IMR-90 (cell line): ENCODE data around the gene CCDC116. TPM values are rescaled to one million over a fixed set of nuclear protein-coding genes. Genes with fewer than 3 reads are reported as not detected.

ENCODE experiments used
- ATAC-seq: fragments of 200-7000 bp; cut with Tn5 transposase; 2 replicates; pipeline ENCODE4 v1.9.1; 2020; ENCODE audit warnings: low read depth, mild to moderate bottlenecking, moderate library complexity
- BruUV-seq: library from RNA; stranded (reverse); fragments of 400-500 nt; replicated peaks from 2 replicates; lab custom pipeline; 2021; lab: Mats Ljungman, UMichigan
- CTCF ChIA-PET: fragments of 300-600 bp; formaldehyde crosslinking; extraction: SDS; loops from one replicate; lab custom pipeline; 2021; ENCODE audit warnings: antibody characterized with exemption; lab: Yijun Ruan, JAX
- POLR2A ChIA-PET: fragments of 300-600 bp; sonication (Branson Sonifier 250); formaldehyde crosslinking; loops from one replicate; lab custom pipeline; 2022; ENCODE audit warnings: antibody characterized with exemption; ENCODE audit not compliant: unreplicated experiment; lab: Charles Lee
- DNase-seq: peaks from one replicate; pipeline ENCODE4 v3.0.0; 2013
- H2AFZ ChIP-seq: replicated peaks from 2 replicates; pipeline ENCODE3; 2013; ENCODE audit warnings: low read length, mild to moderate bottlenecking; ENCODE audit not compliant: poor library complexity
- H2AK5ac ChIP-seq: 2 replicates; pipeline ENCODE4 v1.6.1; 2013; ENCODE audit warnings: low read depth, low read length, inconsistent platforms
- H2AK9ac ChIP-seq: replicated peaks from 2 replicates; pipeline ENCODE3; 2013; ENCODE audit warnings: mild to moderate bottlenecking, low read depth, low read length, moderate library complexity; ENCODE audit not compliant: poor library complexity
- H2BK120ac ChIP-seq: 2 replicates; pipeline ENCODE4 v1.6.1; 2013; ENCODE audit warnings: low read depth, low read length, inconsistent platforms
- H2BK15ac ChIP-seq: 3 replicates; pipeline ENCODE4 v1.6.1; 2013; ENCODE audit warnings: low read depth, low read length, inconsistent platforms
- H2BK20ac ChIP-seq: 2 replicates; pipeline ENCODE4 v1.6.1; 2013; ENCODE audit warnings: low read depth, mild to moderate bottlenecking, inconsistent platforms, low read length, moderate library complexity
- H2BK5ac ChIP-seq: 2 replicates; pipeline ENCODE4 v1.6.1; 2013; ENCODE audit warnings: mild to moderate bottlenecking, low read depth, low read length, inconsistent platforms; ENCODE audit not compliant: poor library complexity, severe bottlenecking
- H3K14ac ChIP-seq: replicated peaks from 2 replicates; pipeline ENCODE4 v1.6.1; 2013; ENCODE audit warnings: low read depth, low read length, inconsistent platforms
- H3K18ac ChIP-seq: 2 replicates; pipeline ENCODE4 v1.6.1; 2013; ENCODE audit warnings: low read depth, low read length, control low read depth
- H3K23ac ChIP-seq: 2 replicates; pipeline ENCODE4 v1.6.1; 2013; ENCODE audit warnings: low read depth, low read length, inconsistent platforms
- H3K27ac ChIP-seq: 2 replicates; pipeline ENCODE4 v1.5.1; 2013; ENCODE audit warnings: mild to moderate bottlenecking, control low read depth, low read length; ENCODE audit not compliant: insufficient read depth
- H3K27me3 ChIP-seq: 2 replicates; pipeline ENCODE4 v1.6.1; 2013; ENCODE audit warnings: low read length; ENCODE audit not compliant: control insufficient read depth, insufficient read depth
- H3K36me3 ChIP-seq: 2 replicates; pipeline ENCODE4 v1.6.1; 2013; ENCODE audit warnings: low read length, mixed read lengths; ENCODE audit not compliant: control insufficient read depth, insufficient read depth
- H3K4ac ChIP-seq: 2 replicates; pipeline ENCODE4 v1.6.1; 2013; ENCODE audit warnings: low read depth, low read length, inconsistent platforms
- H3K4me1 ChIP-seq: 2 replicates; pipeline ENCODE4 v1.6.1; 2013; ENCODE audit warnings: low read length, mixed read lengths; ENCODE audit not compliant: control insufficient read depth, insufficient read depth
- H3K4me2 ChIP-seq: 2 replicates; pipeline ENCODE4 v1.6.1; 2013; ENCODE audit warnings: low read depth, mild to moderate bottlenecking, control low read depth, low read length, moderate library complexity
- H3K4me3 ChIP-seq: 2 replicates; pipeline ENCODE4 v1.5.1; 2013; ENCODE audit warnings: low read depth, mild to moderate bottlenecking, control low read depth, low read length, moderate library complexity; ENCODE audit not compliant: insufficient read depth
- H3K56ac ChIP-seq: 2 replicates; pipeline ENCODE4 v1.6.1; 2013; ENCODE audit warnings: low read length, inconsistent platforms; ENCODE audit not compliant: insufficient read depth; ENCODE audit errors: extremely low read depth
- H3K79me1 ChIP-seq, 2 experiments: 2 replicates each; pipeline ENCODE4 v1.6.1; 2013; ENCODE audit warnings: low read length in 2 of 2, inconsistent platforms in 1 of 2, low read depth in 1 of 2
- H3K9ac ChIP-seq: 2 replicates; pipeline ENCODE4 v1.6.1; 2013; ENCODE audit warnings: low read depth, low read length, control low read depth
- H3K9me1 ChIP-seq: 2 replicates; pipeline ENCODE4 v1.6.1; 2013; ENCODE audit warnings: low read length, inconsistent platforms; ENCODE audit not compliant: insufficient read depth
- H3K9me3 ChIP-seq: 2 replicates; pipeline ENCODE4 v1.6.1; 2013; ENCODE audit warnings: low read length; ENCODE audit not compliant: control insufficient read depth, insufficient read depth
- H4K20me1 ChIP-seq: 2 replicates; pipeline ENCODE4 v1.6.1; 2013; ENCODE audit warnings: low read length, inconsistent platforms; ENCODE audit not compliant: insufficient read depth
- H4K5ac ChIP-seq: 2 replicates; pipeline ENCODE4 v1.6.1; 2013; ENCODE audit warnings: mild to moderate bottlenecking, low read depth, low read length, control low read depth
- H4K8ac ChIP-seq, 2 experiments: 2 replicates each; pipeline ENCODE4 v1.6.1; 2013; ENCODE audit warnings: low read depth in 2 of 2, low read length in 2 of 2, control low read depth in 1 of 2, inconsistent platforms in 1 of 2
- H4K91ac ChIP-seq: 2 replicates; pipeline ENCODE4 v1.6.1; 2013; ENCODE audit warnings: low read depth, low read length, inconsistent platforms; ENCODE audit not compliant: insufficient read depth
- CEBPB ChIP-seq: IDR thresholded peaks from 2 replicates; pipeline ENCODE4 v1.6.1; 2012; ENCODE audit warnings: low read depth, low read length, improper control_type of control experiment
- CHD1 ChIP-seq: IDR thresholded peaks from 2 replicates; pipeline ENCODE4 v1.6.1; 2012; ENCODE audit warnings: low read depth, low read length, improper control_type of control experiment
- SMC3 ChIP-seq: fragments of 150-350 bp; IDR thresholded peaks from 2 replicates; pipeline ENCODE4 v1.6.1; 2016; ENCODE audit warnings: low read depth, mild to moderate bottlenecking, antibody characterized with exemption, low read length, moderate library complexity
- WGBS, 2 experiments: methylation state at CpG; one replicate each; pipeline versions ENCODE4 v1.1.5 to v1.1.7; 2013; ENCODE audit warnings: missing lambda C conversion rate in 2 of 2; ENCODE audit not compliant: insufficient read length in 1 of 2; ENCODE audit errors: extremely low coverage in 2 of 2; 5-methylcytosine and 5-hydroxymethylcytosine counted together
- dilution Hi-C: fragments of 300-500 bp; cut with HindIII; formaldehyde crosslinking; loops from one replicate; pipeline ENCODE4 v1.14.3; 2018; ENCODE audit warnings: low sequenced_read_pairs; ENCODE audit not compliant: unreplicated experiment
- in situ Hi-C: fragments of 300-500 bp; cut with MboI; formaldehyde crosslinking; loops from 3 replicates; pipeline ENCODE4 v1.14.3; 2019; ENCODE audit warnings: low sequenced_read_pairs, inconsistent platforms, mixed read lengths
- intact Hi-C: fragments of 100-400 bp; cut with micrococcal nuclease; formaldehyde crosslinking; loops from 2 replicates; pipeline ENCODE4 v1.10.0; 2022
- polyA plus RNA-seq, 3 experiments: library from polyadenylated mRNA; depleted of rRNA; stranded (reverse); fragments of >200 nt; gene quantifications; 2 replicates each; pipeline ENCODE4 v1.2.3, GENCODE V29; 2012; ENCODE audit warnings: low replicate concordance in 1 of 3
- total RNA-seq: library from RNA; depleted of rRNA; stranded (reverse); fragments of >200 nt; gene quantifications from 2 replicates; pipeline ENCODE4 v1.2.3, GENCODE V29; 2012

Gene CCDC116
- total and polyA plus RNA-seq, 2 of the 4 experiments (the other 2 are of a cell fraction), result under 0.01 to 0.27 TPM

DNA sequence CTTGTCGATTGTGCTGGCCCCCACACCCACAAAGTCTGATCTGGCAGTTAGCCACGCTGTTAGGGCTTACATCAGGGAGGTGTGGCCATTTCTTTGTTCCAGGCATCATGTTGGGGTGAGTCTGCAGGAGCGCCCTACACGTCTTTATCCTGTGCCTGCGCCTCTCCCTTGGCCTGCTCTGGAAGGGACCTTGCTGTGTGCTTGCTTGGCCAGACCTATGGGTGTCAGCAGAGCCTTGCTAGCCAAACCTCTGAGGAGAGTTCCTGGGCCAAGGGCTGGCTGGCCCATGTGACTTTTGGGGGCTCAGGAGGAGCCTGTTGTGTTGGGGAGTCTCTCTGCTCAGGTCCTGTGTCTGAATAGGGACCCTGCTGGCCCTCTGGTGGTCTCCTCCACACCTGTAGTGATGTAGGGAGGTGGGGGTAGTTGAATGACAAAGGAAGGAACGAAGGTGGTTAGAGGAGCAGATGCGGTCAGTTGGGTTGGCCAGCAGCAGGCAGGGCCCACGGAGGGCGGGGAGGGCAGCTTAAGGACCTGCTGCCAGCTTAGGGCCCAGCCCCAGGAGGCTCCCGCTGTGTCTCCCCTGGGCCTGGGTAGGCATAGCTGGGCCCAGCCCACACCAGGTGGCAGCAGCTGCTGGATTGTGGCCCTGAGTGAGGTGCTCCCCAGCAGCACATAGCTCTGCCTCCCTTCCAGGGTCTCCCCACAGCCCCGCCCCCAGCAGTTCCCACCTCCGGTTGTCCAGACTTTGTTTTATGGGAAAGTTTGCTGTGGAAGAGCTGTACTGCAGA lies 41.2 kb downstream of the CCDC116 start:
- Histone ChIP-seq H2BK120ac (no peak overlapping the region), H2BK15ac (no peak overlapping the region), H3K9me1 (peaks cover 4% of the 10 kb centered on the region), H3K79me1 (peaks cover 20 to 28% of the 10 kb centered on the region in 2 experiments), H4K20me1 (no peaks in the 10 kb centered on the region; the same call in 1 of the 2 replicates), H3K4me1 (no peaks in the 10 kb centered on the region), H3K56ac (no peak overlapping the region), H3K23ac (no peak overlapping the region), H2AK5ac (no peak overlapping the region), H3K36me3 (peaks cover 45% of the 10 kb centered on the region), H2AFZ (no peak overlapping the region), H3K9ac (no peak overlapping the region), H2AK9ac (no peak overlapping the region), H3K27ac (no peak overlapping the region), H3K9me3 (no peaks in the 10 kb centered on the region), H2BK20ac (no peak overlapping the region), H3K27me3 (no peaks in the 10 kb centered on the region), H3K4me2 (no peak overlapping the region), H4K5ac (no peak overlapping the region), H3K18ac (no peak overlapping the region), H3K14ac (no peak overlapping the region), H3K4me3 (no peak overlapping the region), H3K4ac (no peak overlapping the region), H4K8ac (no peak overlapping the region), H4K91ac (no peak overlapping the region), H2BK5ac (no peak overlapping the region)
- dilution Hi-C loops (no loop called here), in situ Hi-C loops (no loop called here), intact Hi-C loops (no loop called here)
- POLR2A ChIA-PET, result no interaction called here
- no peak for ATAC-seq
- 90% methylated on average over 4 of the region's 12 CpGs; no CpG with 5 or more reads in 1 of the 2 experiments for WGBS, 2 experiments
- TF ChIP-seq SMC3 (no peak), CEBPB (no peak), CHD1 (no peak)
- no TSS peak for BruUV-seq
- CTCF ChIA-PET, result no interaction called here
- DNase-seq, result no peak
